NCI-H460 (cell line): ENCODE measurements around the gene ZDHHC1. TPM values are rescaled to one million over a fixed set of nuclear protein-coding genes. Genes with fewer than 3 reads are reported as not detected.
"Not testable (repeated sequence)": the region's sequence is repeated elsewhere in the genome, so short reads cannot be mapped to it uniquely, and the experiment has no call there.

Experiments used
- DNase-seq: peaks from one replicate; pipeline ENCODE4 v3.0.0-alpha.2; 2016; ENCODE audit warnings: low read depth; ENCODE audit errors: extremely low read depth
- total RNA-seq: library from RNA; depleted of rRNA; stranded (reverse); fragments of >200 nt; shearing (Covaris generic); gene quantifications from 2 replicates; pipeline ENCODE4 v1.2.3, GENCODE V29; 2014

ZDHHC1 gene
- total RNA-seq, 1 experiment from 2014 or later = 9.9 TPM

DNA sequence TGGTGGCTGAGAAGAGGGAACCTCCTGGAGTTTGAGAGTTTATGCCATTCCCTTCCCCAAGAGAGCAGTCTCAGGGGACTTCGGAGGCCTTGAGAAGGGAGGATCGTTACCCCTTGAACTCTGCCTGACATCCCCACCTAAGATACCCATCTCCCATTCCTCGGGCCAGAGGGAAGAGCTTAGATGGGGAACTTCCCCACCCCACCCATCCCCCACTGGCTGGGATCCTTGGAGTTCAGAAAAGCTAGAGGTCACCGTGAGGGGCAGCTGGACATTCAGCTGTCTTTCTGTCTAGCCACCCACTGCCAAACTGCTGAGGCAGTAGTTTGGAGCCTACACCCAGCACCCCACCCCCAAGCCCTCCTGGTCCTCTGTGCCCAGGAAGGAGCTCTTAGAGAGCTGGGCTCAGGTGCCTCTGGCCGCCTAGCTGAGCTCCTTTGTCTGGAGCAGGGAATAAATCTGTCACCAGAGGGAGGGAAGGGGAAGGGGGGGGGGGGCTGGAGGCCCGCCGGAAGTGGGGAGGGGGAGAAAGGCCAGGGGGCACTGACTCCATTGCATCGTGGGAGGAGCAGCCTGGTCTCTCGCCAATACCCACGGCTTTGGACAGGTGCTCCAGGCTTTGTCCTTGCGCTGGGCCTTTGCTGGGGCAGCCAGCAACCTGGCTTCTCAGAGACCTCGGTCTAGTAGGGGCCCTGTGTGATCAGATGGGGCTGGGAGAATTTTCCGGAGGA, 15.7 kb upstream of the ZDHHC1 start:
- no peak for DNase-seq

DNA sequence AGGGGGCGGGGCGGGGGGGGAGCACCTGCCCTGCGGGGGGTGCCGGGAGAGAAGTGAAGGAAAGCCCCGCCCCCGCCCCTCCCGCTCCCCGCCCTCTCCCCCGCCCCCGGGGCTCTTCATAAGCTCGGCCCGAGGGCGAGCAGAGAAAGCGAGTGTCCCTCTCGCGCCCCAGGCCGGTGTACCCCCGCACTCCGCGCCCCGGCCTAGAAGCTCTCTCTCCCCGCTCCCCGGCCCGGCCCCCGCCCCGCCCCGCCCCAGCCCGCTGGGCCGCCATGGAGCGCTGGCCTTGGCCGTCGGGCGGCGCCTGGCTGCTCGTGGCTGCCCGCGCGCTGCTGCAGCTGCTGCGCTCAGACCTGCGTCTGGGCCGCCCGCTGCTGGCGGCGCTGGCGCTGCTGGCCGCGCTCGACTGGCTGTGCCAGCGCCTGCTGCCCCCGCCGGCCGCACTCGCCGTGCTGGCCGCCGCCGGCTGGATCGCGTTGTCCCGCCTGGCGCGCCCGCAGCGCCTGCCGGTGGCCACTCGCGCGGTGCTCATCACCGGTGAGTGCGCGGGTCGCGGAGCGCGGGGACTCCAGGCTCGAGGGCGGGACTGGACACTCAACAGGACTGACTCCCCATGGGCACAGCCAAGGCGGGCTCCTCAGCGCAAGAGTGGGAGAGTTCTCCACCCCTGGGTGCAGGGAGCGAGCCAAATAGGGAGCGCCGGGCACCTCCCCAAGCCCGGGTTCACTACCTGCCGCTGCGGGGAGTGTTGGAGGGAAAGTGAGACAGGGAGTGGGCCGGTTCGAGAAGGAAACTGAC, 14.9 kb upstream of the ZDHHC1 start, which contains the start of gene HSD11B2:
Gene HSD11B2 (plus strand): TSS at position 145 of the 798 bp plus-strand sequence. CDS start 128 bp downstream, at position 273.
- peak; percentile 66 for DNase-seq

DNA sequence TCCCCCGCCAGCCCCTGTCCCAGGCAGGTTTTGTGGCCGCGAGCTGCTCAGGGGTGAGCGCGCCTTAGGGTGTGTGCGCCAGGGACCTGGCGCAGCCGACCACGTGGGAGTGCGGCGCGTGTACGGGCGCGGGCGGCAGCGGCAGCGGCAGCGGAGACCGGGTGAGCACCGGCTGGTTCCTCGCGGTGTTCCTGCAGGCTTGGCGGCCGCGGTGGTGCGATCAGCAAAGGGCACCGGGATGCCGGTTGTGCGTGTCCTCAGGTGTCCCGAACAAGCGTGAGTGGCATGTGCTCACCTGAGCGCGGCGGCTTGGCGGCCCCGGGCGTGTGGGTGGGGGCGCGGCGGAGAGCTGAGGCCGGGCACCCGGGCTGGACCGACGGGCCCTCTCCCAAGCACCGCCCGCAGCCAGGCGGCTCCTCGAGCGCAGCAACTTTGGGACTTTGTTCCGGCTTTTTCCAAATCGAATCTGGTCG, 14.3 kb upstream of the ZDHHC1 start:
- DNase-seq = no peak

DNA sequence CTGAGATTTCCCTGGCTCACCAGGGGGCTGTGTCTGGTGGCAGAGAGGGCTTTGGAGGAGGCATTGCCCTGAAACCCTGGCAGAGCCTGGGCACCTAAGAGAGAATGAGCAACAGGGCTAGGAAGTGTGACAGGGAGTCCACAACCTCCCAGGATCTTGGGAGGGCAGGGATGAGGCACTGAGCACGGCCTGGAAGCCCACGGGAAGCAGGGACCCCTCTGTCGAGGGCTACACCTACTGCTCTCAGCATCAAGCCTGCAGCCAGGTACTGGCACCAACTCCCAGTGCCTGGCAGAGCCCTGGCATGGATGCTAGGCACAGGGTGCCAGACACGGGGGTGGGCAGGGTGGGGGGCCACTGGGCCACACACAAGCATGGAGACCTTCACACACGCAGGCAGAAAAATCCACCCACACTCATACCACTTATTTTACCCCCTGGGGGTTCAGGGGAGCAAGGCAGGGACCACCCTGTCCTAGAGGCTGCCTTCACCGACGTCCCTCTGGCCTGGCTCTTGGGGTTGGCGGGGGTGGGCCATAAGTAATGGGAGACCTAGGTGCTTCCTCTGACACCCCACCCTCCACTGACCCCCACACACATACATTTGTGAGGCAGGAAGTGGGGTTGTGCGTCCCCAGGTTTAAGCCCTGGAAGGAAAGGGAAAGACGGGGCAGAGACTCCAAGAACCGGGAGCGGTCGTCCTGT, 13.7 kb upstream of the ZDHHC1 start:
- DNase-seq = no peak

DNA sequence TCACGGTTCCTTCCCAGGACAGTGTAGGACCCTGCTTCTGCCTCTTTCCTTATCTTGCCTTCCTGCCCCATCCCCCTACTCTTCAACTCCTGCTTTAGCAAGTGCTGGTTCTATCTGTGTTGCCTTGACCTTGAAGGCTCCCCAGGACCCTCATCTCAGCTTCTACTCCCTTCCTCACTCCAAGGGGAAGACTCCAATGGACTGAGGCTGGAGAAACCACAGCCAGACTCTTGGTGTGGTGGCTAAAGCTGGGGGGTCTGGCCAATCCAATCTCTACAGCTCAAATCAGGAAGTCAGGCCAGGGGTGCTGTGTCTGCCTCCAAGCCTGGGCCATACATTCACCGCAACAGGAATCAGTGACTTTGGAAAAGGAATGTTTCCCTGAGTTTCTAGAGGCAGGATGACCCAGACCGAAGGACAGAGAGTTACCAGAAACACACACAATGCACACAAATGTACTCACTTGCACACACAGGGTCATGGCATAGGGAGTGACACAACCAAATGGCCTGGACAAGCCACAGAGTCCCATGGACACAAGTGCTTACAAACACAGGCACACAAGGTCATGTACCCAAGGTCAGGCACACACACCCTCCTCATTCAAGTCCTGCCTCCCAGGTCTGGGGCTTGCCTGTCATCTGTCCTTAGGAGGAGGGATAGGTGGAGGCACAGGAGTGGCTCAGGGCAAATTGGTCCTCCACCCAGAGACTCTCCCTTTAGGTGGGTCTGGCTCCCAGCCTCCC, 12.9 kb upstream of the ZDHHC1 start:
- no peak for DNase-seq

DNA sequence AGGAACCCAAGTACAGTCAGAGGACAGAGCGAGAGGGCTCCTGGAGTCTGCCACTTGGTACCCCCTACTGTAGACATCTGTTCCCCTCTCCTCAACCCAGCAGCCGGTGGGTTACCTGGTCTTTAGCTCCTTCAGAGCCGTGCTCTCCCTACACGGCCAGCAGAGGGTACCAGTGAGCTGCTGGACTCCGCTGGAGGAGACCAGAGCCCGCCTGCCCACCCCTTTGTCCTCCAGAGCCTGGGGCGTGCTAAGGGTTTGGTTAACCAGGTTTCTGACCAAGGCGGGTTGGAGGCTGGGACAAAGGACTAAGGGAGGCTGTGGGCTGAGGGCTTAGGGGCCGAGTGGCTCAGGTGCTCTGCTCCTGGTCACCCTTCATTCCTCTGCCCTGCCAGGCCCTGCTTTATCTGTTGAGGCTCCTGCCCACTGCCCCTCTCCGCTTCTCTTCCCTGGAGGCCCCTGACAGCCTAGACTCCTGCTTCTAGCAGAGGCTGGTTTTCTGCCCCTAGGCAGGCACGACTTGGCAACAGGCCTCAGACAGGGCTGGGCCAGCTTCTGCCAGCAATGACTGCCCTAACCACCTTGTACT, 12.0 kb upstream of the ZDHHC1 start:
- peak; percentile 60 for DNase-seq

DNA sequence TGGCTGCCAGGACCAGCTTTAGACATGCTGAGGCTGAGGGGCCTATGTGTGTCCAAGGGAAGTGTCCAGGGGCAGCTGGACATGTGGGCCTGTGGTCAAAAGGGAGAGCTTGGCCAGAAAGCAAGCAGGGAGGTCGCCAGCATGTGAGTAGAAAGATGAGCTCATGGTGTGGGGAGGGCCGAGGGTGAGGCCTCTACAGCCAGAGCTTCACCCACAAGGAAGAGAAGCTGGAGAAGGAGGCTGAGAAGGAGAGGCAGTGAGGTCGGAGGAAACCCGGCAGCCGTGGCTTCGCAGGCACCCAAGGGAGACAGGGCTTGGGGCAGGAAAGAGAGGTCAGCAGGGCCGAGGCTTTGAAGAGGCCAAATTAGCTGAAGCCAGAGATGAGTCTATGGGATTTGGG, 10.7 kb upstream of the ZDHHC1 start:
- no peak for DNase-seq

DNA sequence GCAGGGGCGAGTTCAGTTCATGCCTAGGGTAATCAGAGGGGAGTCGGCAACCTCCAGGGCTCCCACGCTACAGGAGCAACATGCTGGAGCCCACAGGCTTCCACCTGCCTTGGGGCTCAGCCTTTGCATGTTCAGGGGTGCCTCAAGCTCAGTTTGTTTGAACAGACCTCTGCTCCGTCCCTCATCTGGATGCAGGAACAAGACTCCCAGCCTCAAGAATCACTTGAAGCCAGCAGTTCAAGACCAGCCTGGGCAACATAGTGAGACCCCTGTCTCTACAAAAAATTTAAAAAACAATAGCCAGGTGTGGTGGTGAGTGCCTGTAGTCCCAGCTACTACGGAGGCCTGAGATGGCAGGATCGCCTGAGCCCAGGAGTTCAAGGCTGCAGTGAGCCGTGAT, 9.7 kb upstream of the ZDHHC1 start:
- DNase-seq = no peak

DNA sequence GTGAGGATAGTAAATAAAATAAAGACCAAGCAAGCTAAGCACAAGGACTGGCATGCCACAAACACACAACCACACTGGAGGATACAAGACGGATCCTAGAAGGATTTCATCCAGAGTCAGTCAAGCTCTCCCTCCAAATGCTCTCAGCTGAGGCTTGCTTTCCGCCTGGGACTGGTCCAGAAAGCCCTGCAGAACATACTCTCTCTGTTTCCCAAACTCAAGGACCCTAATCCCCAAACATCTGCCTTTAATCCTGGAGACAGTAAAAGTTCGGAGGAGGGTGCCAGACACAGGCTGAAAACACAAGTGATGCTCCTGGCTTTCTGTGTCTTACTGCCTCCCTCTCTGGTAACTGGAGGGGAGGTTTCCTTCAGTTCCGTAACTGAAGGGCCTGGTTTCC, 9.3 kb upstream of the ZDHHC1 start:
- DNase-seq = no peak

DNA sequence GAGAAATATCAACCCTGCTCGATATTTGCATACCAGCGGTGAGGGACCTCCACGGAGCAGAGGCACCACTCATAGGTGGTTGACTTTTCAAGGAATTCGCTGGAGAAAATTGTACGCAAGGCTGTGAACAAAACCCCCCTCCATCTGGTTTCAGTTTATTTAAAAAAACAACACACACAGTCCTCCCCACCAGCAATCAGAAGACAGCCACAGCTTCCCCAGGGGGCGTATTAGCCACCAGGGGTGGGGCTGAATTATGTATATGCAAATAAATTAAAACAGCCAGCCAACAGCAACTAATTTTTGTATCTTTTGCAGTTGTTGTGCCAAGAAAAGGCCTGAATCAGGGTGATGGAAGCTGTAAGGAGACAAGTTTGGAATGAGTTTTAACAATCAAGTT, 8.8 kb upstream of the ZDHHC1 start:
- no peak for DNase-seq

DNA sequence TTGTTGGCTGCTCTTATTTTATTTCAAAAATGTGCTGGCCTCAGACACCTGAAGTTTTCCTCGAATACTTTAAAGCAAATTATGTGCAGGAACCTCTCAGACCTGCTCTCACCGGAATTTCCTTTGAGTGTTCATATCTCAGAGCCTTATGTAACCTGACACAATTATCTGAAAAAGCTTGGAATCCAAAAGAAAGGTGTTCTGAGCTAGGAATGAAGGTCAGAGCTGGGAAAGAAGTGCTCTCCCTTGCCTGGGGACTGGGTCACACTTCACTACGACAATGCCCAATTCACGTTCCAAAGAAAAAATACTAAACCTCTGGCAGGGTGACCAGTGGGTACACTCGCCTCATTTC, 8.0 kb upstream of the ZDHHC1 start:
- DNase-seq = no peak

DNA sequence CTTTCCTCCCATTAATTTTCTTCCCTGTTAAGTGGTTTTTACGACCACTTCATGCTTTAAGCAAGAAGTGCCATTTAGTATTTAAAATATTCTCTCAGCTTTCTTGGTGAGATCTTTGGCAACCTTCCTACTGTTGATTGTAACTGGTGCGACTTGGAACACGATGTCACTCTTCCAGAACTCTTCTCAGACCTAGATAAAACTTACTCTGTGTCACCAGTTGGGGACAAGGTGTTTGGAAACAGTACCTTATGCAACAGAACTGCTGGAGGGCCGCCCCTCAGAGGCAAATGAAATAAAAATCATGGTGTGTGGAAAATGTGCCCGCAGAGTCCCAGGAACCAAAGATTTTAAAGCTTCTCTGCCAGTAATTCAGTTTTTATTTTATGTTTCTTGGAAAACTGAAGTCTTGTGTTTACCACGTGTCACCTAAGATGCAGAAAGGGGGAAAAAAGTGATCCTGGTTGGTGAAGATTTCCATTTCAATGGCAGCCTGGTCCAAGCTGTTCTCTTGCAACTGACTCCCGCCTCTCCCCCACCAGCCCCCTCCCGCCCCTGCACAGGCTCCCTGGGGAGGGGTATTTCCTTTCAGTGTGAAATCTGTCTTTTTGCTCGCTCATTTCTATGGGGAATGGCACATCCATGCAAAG, 7.5 kb upstream of the ZDHHC1 start:
- no peak for DNase-seq

DNA sequence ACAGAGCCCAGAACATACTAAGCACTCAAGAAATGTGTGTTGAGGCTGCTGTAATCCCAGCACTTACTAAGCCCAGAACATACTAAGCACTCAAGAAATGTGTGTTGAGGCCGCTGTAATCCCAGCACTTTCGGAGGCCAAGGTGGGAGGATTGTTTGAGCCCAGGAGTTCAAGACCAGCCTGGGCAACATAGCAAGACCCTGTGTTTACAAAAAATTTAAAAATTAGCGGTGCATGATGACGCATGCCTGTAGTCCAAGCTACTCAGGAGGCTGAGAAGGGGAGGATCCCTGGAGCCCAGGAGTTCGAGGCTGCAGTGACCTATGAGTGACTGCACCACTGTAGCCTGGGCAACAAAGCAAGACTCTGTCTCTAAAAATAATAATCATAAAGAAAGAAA, 6.7 kb upstream of the ZDHHC1 start:
- DNase-seq = no peak

DNA sequence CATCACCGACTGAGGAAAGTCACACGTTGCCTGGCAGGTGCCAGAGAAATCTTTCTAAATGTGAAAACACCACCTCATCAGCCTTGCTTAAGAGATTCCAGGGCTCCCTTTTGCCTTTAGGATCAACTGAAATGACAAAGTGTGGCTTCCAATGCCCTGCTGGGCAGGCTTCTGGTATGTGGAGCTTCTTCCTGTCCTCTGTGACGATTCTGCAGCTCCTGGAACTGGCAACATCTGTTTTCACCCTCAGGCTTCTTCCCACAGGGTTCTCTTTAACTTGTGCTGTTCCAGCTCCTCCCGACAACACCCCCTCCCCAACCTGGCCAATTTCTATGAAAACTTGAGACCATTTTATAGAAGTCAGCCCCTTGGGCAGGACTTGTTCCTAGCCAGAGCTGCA, 4.8 kb upstream of the ZDHHC1 start:
- no peak for DNase-seq

DNA sequence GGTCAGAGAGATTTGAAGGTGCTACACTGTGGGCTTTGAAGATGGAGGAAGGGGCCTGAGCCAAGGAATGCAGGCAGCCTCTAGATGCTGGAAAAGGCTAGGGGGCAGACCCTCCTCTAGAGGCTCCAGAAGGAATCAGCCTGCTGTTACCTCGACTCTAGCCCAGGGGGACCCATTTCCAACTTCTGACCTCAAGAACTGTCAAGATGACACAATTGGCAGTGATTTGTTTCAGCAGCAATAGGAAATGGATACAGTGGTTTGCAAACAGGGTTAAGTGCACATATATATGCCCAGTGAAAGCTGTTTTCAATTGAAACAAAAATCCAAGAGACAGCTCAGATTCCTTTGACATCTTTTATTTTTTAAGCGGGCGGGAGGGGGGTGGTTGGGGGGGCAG, 3.7 kb upstream of the ZDHHC1 start:
- no peak for DNase-seq

DNA sequence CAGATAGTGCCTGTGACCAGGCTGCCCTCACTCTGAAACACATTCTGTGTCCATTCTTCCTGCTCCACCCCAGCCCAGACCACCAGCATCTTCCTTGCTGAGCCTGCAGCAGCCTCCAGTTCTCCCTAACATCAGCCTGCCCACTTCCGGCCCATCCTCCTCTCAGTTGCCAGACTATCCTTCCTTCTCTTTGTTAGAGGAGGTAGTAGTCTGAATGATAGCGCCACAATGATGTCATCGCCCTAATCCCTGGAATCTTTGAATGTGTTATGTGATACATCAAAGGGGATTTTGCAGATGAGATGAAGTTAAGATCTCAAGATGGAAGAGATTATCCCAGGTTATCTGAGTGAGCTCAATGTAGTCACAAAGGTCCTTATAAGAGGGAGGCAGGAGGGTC, 3.2 kb upstream of the ZDHHC1 start:
- DNase-seq = no peak

DNA sequence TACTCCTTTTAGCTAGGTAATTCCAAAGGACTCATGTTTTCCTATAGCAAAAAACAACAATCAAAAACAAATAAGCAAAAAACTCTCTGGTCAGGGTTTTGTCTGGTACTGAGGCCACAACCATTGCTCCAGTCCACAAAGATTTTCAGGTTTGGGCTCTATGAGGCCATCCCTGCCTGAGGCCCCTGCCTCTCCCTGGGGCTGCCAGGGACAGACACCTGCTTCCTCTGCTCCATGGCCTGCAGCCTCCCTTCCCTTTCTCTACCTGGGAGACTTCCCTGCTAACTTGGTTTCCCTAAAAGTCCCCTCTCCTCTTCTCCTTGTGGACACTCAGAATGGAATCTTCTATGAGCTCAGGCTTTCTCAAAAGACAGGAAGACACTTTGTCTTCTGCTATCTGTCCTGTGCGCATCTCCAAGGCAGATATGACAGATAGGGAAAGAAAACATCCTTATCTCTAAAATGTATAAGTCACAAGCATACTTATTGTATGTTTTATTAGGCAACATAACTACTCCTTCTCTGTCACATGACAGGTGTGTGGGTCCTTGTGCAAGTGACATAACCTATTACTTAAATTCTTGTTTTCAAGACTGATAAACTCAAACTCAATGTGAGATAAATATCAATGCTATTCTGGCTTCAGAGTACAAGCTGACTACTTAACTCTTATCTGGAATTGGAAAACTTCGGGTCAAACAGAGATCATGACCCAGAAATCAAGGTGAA, 1.2 kb upstream of the ZDHHC1 start:
- no peak for DNase-seq

DNA sequence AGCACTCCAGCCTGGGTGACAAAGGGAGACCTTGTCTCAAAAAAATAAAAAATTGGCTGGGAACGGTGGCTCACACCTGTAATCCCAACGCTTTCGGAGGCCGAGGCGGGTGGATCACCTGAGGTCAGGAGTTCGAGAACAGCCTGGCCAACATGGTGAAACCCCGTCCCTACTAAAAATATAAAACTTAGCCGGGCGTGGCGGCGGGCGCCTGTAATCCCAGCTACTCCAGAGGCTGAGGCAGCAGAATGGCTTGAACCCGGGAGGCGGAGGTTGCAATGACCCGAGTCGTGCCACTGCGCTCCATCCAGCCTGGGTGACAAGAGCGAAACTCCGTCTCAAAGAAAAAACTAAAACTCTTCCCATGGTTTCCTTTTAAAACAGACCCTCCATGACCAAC, 856 bp downstream of the ZDHHC1 start:
- not testable (repeated sequence) for DNase-seq
